Mammary epithelial cell (primary cell): ENCODE results near the gene MAF.

ENCODE experiments used
- CTCF ChIP-seq, 2 donors: IDR thresholded peaks in 1 of 2; conservative IDR thresholded peaks in 1 of 2; 2 replicates each; pipeline ENCODE4 v1.5.1; 2011 to 2012; ENCODE audit warnings: inconsistent platforms in 2 of 2, low read length in 2 of 2, mild to moderate bottlenecking in 2 of 2, control low read depth in 1 of 2, low read depth in 1 of 2; ENCODE audit not compliant: insufficient read depth in 1 of 2; ENCODE audit errors: extremely low read depth in 1 of 2
- EZH2 ChIP-seq: IDR thresholded peaks from 2 replicates; pipeline ENCODE4 v1.6.1; 2012; ENCODE audit warnings: low read length, inconsistent platforms, borderline replicate concordance

GRCh38 chr16:79559532-79559931 lies 41.0 kb downstream of the MAF start:
- TF ChIP-seq CTCF (conservative IDR thresholded peaks at IDR 0.05 in 1 of 2, IDR thresholded peaks at IDR 0.05 in 1 of 2; ENCODE audit: extremely low read depth in 1 of 2, insufficient read depth in 1 of 2, low read depth in 1 of 2, low read length in 2 of 2) (no peak), EZH2 (no peak)
